Measurements from ENCODE around the gene TP53TG5.

- TF ChIP-seq CTCF (conservative IDR thresholded peaks at IDR 0.05; ENCODE audit: low read length) (no peak), EZH2phosphoT487 (IDR thresholded peaks at IDR 0.05; ENCODE audit: borderline replicate concordance, low read depth, low read length) (no peak)
Measured at GRCh38 chr20:45419188-45420091, 41.3 kb upstream of the TP53TG5 start.
